ENCODE measurements around the gene CNTN2. TPM values are rescaled to one million over a fixed set of nuclear protein-coding genes. Genes with fewer than 3 reads are reported as not detected.
A peak's percentile ranks its signal among the peaks of the same experiment; 100 is the strongest.

Gene CNTN2
- total and polyA plus RNA-seq, 8 donors, result 0.20 to 0.63 (median 0.37) TPM; not detected in 2

- intact Hi-C loops (cut with DNase I), result no loop called here
Measured at GRCh38 chr1:205109711-205110110, 66.7 kb downstream of the CNTN2 start.

GRCh38 chr1:205111354-205111753 is 68.3 kb downstream of the CNTN2 start:
- Histone ChIP-seq H3K9me3 (no peaks in the 10 kb centered on the region), H3K27ac (no peak overlapping the region), H3K4me3 (no peak overlapping the region), H3K36me3 (peaks cover 0 to 78% of the 10 kb centered on the region in 2 donors), H3K27me3 (no peaks in the 10 kb centered on the region), H3K4me1 (peaks cover 0 to 3% of the 10 kb centered on the region in 2 donors)
- ATAC-seq, result no peak
- TF ChIP-seq, protein P1, sequence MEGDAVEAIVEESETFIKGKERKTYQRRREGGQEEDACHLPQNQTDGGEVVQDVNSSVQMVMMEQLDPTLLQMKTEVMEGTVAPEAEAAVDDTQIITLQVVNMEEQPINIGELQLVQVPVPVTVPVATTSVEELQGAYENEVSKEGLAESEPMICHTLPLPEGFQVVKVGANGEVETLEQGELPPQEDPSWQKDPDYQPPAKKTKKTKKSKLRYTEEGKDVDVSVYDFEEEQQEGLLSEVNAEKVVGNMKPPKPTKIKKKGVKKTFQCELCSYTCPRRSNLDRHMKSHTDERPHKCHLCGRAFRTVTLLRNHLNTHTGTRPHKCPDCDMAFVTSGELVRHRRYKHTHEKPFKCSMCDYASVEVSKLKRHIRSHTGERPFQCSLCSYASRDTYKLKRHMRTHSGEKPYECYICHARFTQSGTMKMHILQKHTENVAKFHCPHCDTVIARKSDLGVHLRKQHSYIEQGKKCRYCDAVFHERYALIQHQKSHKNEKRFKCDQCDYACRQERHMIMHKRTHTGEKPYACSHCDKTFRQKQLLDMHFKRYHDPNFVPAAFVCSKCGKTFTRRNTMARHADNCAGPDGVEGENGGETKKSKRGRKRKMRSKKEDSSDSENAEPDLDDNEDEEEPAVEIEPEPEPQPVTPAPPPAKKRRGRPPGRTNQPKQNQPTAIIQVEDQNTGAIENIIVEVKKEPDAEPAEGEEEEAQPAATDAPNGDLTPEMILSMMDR (IDR thresholded peaks at IDR 0.05), result no peak
- intact Hi-C loops (cut with DNase I), result no loop called here
- no peak for DNase-seq

More at GRCh38 chr1:205109711-205110110, 66.7 kb downstream of the CNTN2 start:
- H3K36me3 ChIP-seq, result peaks cover 0 to 91% of the 10 kb centered on the region in 2 donors
- no peak overlapping the region for H3K4me3 ChIP-seq
- DNase-seq (no peak), ATAC-seq (no peak)
- no peaks in the 10 kb centered on the region for H3K27me3 ChIP-seq
- H3K27ac ChIP-seq, result no peak overlapping the region
- H3K9me3 ChIP-seq, result no peaks in the 10 kb centered on the region
- TF ChIP-seq, protein P1 (IDR thresholded peaks at IDR 0.05), result no peak
- no peaks in the 10 kb centered on the region for H3K4me1 ChIP-seq

DNA sequence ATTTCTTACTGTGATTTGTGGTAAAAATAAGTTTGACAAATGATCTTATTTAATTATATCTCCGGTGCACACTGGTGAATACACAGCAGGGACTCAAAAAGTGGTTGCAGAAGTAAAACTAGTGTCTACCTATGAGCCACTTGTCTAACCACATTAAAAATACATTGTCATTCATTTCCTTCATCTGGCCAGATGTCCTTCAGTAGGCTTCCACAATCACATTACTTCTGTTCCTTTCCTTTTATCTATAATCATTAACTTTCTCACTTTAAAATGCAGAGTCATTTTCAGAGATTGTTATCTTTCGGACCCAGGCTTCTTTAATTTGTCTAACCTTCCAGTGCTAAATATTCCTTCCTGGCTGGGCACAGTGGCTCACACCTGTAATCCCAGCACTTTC is 75.7 kb downstream of the CNTN2 start:
- Histone ChIP-seq H3K4me1 (peaks cover 8 to 38% of the 10 kb centered on the region in 2 donors), H3K9me3 (no peaks in the 10 kb centered on the region), H3K27me3 (no peaks in the 10 kb centered on the region), H3K27ac (no peak overlapping the region), H3K36me3 (peaks cover 0 to 33% of the 10 kb centered on the region in 2 donors), H3K4me3 (no peak overlapping the region)
- TF ChIP-seq, protein P1 (IDR thresholded peaks at IDR 0.05), result no peak
- no peak for DNase-seq
- no peak for ATAC-seq
- intact Hi-C loops (cut with DNase I), result no loop called here

DNA sequence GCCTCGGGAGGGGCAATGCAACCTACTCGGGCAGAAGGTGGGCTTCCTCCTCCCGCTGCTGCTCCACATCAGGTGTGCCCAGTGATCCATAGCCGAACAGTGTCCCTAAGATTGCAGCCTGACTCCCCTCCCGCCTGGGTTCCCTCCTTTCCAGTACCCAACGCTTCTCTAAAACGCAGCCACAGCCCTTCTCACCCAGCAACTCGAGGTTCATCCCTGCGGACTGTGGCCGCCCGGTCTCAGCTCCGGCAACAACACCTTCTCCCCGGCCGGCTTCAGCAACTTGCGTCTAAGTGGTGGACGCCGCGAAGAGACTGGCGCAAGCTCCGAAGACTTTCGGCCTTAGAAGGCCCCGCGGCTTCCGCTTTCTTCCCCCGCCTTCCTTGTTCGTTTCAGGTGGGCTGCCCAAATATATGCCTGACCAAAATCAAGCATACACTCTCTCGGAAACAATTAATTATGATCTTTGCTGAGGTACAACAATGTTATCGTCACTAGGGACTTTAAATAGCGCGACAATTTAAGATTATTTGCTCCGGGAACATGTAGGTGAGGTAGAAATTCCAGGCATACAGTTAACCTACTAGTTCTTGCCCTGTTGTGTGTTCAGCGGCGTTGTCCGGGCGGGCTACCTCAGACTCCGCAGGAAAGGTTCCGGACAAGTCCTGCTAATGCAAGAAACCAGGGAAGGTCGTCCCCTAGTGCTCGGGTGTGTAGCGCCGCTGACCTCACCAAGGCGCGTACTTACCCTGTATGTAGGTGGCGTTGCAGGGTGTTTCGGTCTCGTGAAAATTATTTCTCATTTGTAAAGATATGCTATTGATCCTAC is 78.9 kb downstream of the CNTN2 start, which contains the start of gene RBBP5:
RBBP5 (minus strand) TSS at position 319 of the 829 bp plus-strand sequence; CDS start at position 214, 105 bp downstream.
- ATAC-seq (peak; percentile 99), DNase-seq (peak; percentile 95 to 98 (median 97))
- H3K4me3 ChIP-seq, result peak within 1 kb of the TSS; percentile 81 to 82
- peak within 1 kb of the TSS; percentile 91 to 92 for H3K27ac ChIP-seq
- H3K36me3 ChIP-seq, result peaks cover 0 to 18% of the 10 kb centered on the region in 2 donors
- no peaks in the 10 kb centered on the region for H3K9me3 ChIP-seq
- TF ChIP-seq, protein P1 (IDR thresholded peaks at IDR 0.05), result peak; percentile 47 to 56
- intact Hi-C loops (cut with DNase I), result no loop called here
- H3K27me3 ChIP-seq, result no peaks in the 10 kb centered on the region
- H3K4me1 ChIP-seq, result peaks cover 8 to 34% of the 10 kb centered on the region in 2 donors

DNA sequence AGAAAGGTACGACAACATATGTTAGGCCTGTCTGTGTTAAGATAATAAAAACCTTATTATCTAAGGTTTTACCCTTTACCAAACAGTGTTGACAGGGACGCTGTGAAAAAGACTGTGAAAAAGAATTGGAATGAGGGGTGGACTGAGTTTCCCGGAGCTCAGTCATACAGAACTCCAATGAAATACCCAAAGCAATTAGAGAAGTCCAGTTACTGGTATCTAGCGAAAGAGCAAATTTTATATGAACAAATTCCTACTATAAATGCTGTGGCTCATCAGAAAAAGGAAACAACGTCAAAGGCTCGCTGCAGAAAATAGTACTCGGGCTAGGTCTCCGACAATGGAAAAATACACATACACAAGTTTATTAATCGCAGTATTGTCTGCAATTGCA is 79.5 kb downstream of the CNTN2 start:
- DNase-seq, result peak in 1 of 4 donors; percentile 1
- ATAC-seq, result peak; percentile 9
- Histone ChIP-seq H3K27me3 (no peaks in the 10 kb centered on the region), H3K4me1 (peaks cover 8 to 34% of the 10 kb centered on the region in 2 donors), H3K4me3 (peak overlapping the region; percentile 81 to 82), H3K27ac (peak overlapping the region; percentile 91 to 92), H3K36me3 (peaks cover 0 to 12% of the 10 kb centered on the region in 2 donors), H3K9me3 (no peaks in the 10 kb centered on the region)
- intact Hi-C loops (cut with DNase I), result no loop called here
- TF ChIP-seq, protein P1 (IDR thresholded peaks at IDR 0.05), result no peak
